ENCODE results near the gene UBE2L5. TPM values are rescaled to one million over a fixed set of nuclear protein-coding genes. Genes with fewer than 3 reads are reported as not detected.

Gene UBE2L5
- total and polyA plus RNA-seq, 2 experiments from 2014 or later, result not detected

GRCh38 chr13:30415430-30416030 lies 6.8 kb upstream of the UBE2L5 start (continued):
- TF ChIP-seq, protein P1, sequence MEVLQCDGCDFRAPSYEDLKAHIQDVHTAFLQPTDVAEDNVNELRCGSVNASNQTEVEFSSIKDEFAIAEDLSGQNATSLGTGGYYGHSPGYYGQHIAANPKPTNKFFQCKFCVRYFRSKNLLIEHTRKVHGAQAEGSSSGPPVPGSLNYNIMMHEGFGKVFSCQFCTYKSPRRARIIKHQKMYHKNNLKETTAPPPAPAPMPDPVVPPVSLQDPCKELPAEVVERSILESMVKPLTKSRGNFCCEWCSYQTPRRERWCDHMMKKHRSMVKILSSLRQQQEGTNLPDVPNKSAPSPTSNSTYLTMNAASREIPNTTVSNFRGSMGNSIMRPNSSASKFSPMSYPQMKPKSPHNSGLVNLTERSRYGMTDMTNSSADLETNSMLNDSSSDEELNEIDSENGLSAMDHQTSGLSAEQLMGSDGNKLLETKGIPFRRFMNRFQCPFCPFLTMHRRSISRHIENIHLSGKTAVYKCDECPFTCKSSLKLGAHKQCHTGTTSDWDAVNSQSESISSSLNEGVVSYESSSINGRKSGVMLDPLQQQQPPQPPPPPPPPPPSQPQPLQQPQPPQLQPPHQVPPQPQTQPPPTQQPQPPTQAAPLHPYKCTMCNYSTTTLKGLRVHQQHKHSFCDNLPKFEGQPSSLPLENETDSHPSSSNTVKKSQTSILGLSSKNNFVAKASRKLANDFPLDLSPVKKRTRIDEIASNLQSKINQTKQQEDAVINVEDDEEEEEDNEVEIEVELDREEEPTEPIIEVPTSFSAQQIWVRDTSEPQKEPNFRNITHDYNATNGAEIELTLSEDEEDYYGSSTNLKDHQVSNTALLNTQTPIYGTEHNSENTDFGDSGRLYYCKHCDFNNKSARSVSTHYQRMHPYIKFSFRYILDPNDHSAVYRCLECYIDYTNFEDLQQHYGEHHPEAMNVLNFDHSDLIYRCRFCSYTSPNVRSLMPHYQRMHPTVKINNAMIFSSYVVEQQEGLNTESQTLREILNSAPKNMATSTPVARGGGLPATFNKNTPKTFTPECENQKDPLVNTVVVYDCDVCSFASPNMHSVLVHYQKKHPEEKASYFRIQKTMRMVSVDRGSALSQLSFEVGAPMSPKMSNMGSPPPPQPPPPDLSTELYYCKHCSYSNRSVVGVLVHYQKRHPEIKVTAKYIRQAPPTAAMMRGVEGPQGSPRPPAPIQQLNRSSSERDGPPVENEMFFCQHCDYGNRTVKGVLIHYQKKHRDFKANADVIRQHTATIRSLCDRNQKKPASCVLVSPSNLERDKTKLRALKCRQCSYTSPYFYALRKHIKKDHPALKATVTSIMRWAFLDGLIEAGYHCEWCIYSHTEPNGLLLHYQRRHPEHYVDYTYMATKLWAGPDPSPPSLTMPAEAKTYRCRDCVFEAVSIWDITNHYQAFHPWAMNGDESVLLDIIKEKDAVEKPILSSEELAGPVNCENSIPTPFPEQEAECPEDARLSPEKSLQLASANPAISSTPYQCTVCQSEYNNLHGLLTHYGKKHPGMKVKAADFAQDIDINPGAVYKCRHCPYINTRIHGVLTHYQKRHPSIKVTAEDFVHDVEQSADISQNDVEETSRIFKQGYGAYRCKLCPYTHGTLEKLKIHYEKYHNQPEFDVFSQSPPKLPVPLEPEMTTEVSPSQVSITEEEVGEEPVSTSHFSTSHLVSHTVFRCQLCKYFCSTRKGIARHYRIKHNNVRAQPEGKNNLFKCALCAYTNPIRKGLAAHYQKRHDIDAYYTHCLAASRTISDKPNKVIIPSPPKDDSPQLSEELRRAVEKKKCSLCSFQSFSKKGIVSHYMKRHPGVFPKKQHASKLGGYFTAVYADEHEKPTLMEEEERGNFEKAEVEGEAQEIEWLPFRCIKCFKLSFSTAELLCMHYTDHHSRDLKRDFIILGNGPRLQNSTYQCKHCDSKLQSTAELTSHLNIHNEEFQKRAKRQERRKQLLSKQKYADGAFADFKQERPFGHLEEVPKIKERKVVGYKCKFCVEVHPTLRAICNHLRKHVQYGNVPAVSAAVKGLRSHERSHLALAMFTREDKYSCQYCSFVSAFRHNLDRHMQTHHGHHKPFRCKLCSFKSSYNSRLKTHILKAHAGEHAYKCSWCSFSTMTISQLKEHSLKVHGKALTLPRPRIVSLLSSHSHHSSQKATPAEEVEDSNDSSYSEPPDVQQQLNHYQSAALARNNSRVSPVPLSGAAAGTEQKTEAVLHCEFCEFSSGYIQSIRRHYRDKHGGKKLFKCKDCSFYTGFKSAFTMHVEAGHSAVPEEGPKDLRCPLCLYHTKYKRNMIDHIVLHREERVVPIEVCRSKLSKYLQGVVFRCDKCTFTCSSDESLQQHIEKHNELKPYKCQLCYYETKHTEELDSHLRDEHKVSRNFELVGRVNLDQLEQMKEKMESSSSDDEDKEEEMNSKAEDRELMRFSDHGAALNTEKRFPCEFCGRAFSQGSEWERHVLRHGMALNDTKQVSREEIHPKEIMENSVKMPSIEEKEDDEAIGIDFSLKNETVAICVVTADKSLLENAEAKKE (CRISPR knock-in tag; IDR thresholded peaks at IDR 0.05), result no peak
- no peak for TF ChIP-seq EZH2phosphoT487 (IDR thresholded peaks at IDR 0.05; ENCODE audit: unreplicated experiment)

DNA sequence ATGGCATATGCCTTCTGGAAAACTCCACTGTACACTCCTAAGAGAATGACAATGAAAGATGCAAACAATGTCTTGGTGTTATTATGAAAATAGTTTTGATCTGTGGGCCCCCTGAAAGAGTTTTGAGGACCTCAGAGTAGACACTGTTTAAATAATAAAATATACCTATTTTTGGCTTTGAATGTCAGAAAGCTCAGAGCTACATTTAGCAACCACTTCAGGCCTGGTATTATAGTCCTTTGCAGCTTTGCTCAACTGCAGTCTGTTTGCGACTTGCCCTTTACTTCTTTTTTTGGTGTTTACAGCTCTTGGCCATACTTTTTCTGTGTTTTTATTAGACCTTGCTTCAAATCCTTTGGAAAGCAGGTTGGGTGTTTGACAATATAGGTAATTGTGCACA lies 5.8 kb upstream of the UBE2L5 start:
- DNase-seq (ENCODE audit: low spot score), result no peak
- Mint-ChIP-seq H3K27ac (no peak overlapping the region), H3K4me3 (no peak overlapping the region), H3K9me3 (no peaks in the 10 kb centered on the region), H3K4me1 (peaks cover 12% of the 10 kb centered on the region), H3K27me3 (ENCODE audit: insufficient read depth, low read depth, poor library complexity) (peaks cover 16% of the 10 kb centered on the region), H3K36me3 (ENCODE audit: low read depth) (no peaks in the 10 kb centered on the region)
- ATAC-seq, result no peak
- Histone ChIP-seq H3K36me3 (ENCODE audit: insufficient read depth) (no peaks in the 10 kb centered on the region), H3K4me3 (no peak overlapping the region), H3K27me3 (ENCODE audit: insufficient read depth) (0 out of 2 replicates have a peak, but pooled peaks cover 9% of the 10 kb centered on the region), H3K27ac (ENCODE audit: low read depth) (no peak overlapping the region), H3F3A (replicated peaks; ENCODE audit: low read depth) (peaks cover 9% of the 10 kb centered on the region), H3K4me1 (ENCODE audit: insufficient read depth) (peaks cover 8% of the 10 kb centered on the region), H4K20me1 (replicated peaks; ENCODE audit: insufficient read depth) (no peaks in the 10 kb centered on the region), H3K4me2 (no peak overlapping the region), H3K9me2 (ENCODE audit: insufficient read depth) (no peaks in the 10 kb centered on the region), H2AFZ (no peak overlapping the region), H3K79me2 (replicated peaks; ENCODE audit: insufficient read depth) (no peaks in the 10 kb centered on the region)
- TF ChIP-seq POLR2AphosphoS5 (IDR thresholded peaks at IDR 0.05; ENCODE audit: low read depth) (no peak), EZH2 (IDR thresholded peaks at IDR 0.05; ENCODE audit: low read depth, unreplicated experiment) (no peak), NANOG (IDR thresholded peaks at IDR 0.05; ENCODE audit: borderline replicate concordance) (no peak), REST (IDR thresholded peaks at IDR 0.05; ENCODE audit: unreplicated experiment) (no peak), ETS1 (IDR thresholded peaks at IDR 0.05) (no peak), ZNF114 (CRISPR knock-in tag; IDR thresholded peaks at IDR 0.05) (no peak), EZH2phosphoT487 (IDR thresholded peaks at IDR 0.05; ENCODE audit: unreplicated experiment) (no peak)
